ENCODE measurements around the gene ACOT13. TPM values are rescaled to one million over a fixed set of nuclear protein-coding genes. Genes with fewer than 3 reads are reported as not detected.

ACOT13 gene
- total and polyA plus RNA-seq, 2 of the 8 experiments (the other 6 are each of a cell fraction or from before 2014, with no cell fraction given): 27.6 to 40.6 TPM

DNA sequence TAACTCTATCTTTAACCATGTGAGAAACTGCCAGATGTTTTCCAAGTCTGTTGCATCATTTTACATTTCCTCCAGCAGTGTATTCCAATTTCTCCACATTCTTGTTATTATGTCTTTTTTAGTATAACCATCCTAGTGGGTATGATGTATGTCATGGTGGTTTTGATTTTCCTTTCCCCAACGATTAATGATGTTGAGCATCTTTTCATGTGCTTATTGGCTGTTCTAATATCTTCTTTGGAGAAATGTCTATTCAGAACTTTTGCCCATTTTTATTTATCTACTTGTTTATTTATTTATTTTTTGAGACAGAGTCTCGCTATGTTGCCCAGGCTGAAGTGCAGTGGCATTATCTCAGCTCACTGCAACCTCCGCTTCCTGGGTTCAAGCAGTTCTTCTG, 56.4 kb downstream of the ACOT13 start:
- no peaks in the 10 kb centered on the region for H3K79me1 ChIP-seq (ENCODE audit: low read depth, low read length)
- H4K20me1 ChIP-seq (replicated peaks in 1 of 2; ENCODE audit: control insufficient read depth in 1 of 2, insufficient read depth in 2 of 2, low read length in 2 of 2): peaks cover 6% of the 10 kb centered on the region in 2 experiments
- no peaks in the 10 kb centered on the region for H3K9me3 ChIP-seq (ENCODE audit: insufficient read depth in 2 of 2, low read depth in 1 of 2, low read length in 1 of 2)
- no peak overlapping the region for H4K91ac ChIP-seq (replicated peaks; ENCODE audit: insufficient read length, low read length)
- WGBS, 2 experiments (ENCODE audit: extremely low coverage in 1 of 2, insufficient coverage in 1 of 2, insufficient read length in 1 of 2, insufficient replicate concordance in 2 of 2, low coverage in 1 of 2, low lambda C conversion rate in 2 of 2, missing lambda C conversion rate in 1 of 2): 95% methylated on average over 3 of the region's 3 CpGs; no CpG with 5 or more reads in 1 of the 2 experiments
- no peak overlapping the region for H3K4ac ChIP-seq (replicated peaks; ENCODE audit: insufficient read length, low read depth, low read length)
- no peak overlapping the region for H3K14ac ChIP-seq (ENCODE audit: insufficient read length)
- H2BK20ac ChIP-seq (ENCODE audit: low read length): no peak overlapping the region
- DNase-seq (ENCODE audit: low read depth in 1 of 2, low spot score in 2 of 2): no peak
- H2AK5ac ChIP-seq (ENCODE audit: low read depth, low read length): no peak overlapping the region
- H3K27me3 ChIP-seq (replicated peaks in 1 of 4; ENCODE audit: control insufficient read depth in 3 of 4, extremely low read depth in 1 of 4, insufficient read depth in 3 of 4, low read length in 3 of 4): no peaks in the 10 kb centered on the region
- no peak overlapping the region for H2BK120ac ChIP-seq (replicated peaks; ENCODE audit: low read depth, low read length)
- no peak overlapping the region for H2BK5ac ChIP-seq (ENCODE audit: low read depth, low read length)
- peaks cover 0 to 3% (median 1%) of the 10 kb centered on the region in 4 experiments; a peak in 3 of 7 replicates for H3K4me1 ChIP-seq (replicated peaks in 1 of 4; ENCODE audit: control insufficient read depth in 3 of 4, insufficient read depth in 4 of 4, low read length in 3 of 4)
- H3K9ac ChIP-seq (replicated peaks in 1 of 4; ENCODE audit: extremely low read depth in 1 of 4, low read depth in 3 of 4, low read length in 3 of 4): no peak overlapping the region
- no peak for FAIRE-seq
- no peak overlapping the region for H3K18ac ChIP-seq (ENCODE audit: extremely low read depth, low read length)
- no peak overlapping the region for H3K4me2 ChIP-seq (ENCODE audit: insufficient read depth in 1 of 2, low read depth in 2 of 2, low read length in 2 of 2)
- H2BK15ac ChIP-seq (ENCODE audit: low read length): no peak overlapping the region
- H2BK12ac ChIP-seq (ENCODE audit: low read depth, low read length): no peak overlapping the region
- H3K27ac ChIP-seq (ENCODE audit: low read depth, low read length): no peak overlapping the region
- H3K79me2 ChIP-seq (ENCODE audit: control insufficient read depth in 1 of 2, insufficient read depth in 2 of 2, low read length in 2 of 2): peaks cover 12 to 23% of the 10 kb centered on the region in 2 experiments
- TF ChIP-seq CTBP2 (IDR thresholded peaks at IDR 0.05; ENCODE audit: borderline replicate concordance, insufficient read depth, insufficient read length, low read length) (no peak), TCF12 (IDR thresholded peaks at IDR 0.05; ENCODE audit: low read depth, low read length) (no peak), EP300 (IDR thresholded peaks at IDR 0.05; ENCODE audit: borderline replicate concordance in 1 of 2, low read depth in 2 of 2, low read length in 2 of 2) (no peak), GTF2F1 (IDR thresholded peaks at IDR 0.05; ENCODE audit: borderline replicate concordance, low read depth, low read length) (no peak), EGR1 (IDR thresholded peaks at IDR 0.05; ENCODE audit: borderline replicate concordance, low read depth, low read length) (no peak), CHD2 (IDR thresholded peaks at IDR 0.05; ENCODE audit: low read length) (no peak), POU5F1 (IDR thresholded peaks at IDR 0.05; ENCODE audit: low read depth, low read length) (no peak), TAF1 (IDR thresholded peaks at IDR 0.05; ENCODE audit: low read depth, low read length) (no peak)
- TF ChIP-seq, protein P1, sequence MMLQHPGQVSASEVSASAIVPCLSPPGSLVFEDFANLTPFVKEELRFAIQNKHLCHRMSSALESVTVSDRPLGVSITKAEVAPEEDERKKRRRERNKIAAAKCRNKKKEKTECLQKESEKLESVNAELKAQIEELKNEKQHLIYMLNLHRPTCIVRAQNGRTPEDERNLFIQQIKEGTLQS (IDR thresholded peaks at IDR 0.05; ENCODE audit: insufficient read depth, low read depth, low read length): no peak
- TF ChIP-seq, protein P2, sequence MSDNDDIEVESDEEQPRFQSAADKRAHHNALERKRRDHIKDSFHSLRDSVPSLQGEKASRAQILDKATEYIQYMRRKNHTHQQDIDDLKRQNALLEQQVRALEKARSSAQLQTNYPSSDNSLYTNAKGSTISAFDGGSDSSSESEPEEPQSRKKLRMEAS (IDR thresholded peaks at IDR 0.05): no peak
- no peak overlapping the region for H3K56ac ChIP-seq (replicated peaks; ENCODE audit: insufficient read length, low read depth, low read length)
- no peak overlapping the region; the same call in 1 of the 2 replicates for H4K8ac ChIP-seq (ENCODE audit: extremely low read depth, insufficient read depth, low read length)
- peaks cover 0 to 10% (median 0%) of the 10 kb centered on the region in 4 experiments; a peak in 1 of 8 replicates for H3K36me3 ChIP-seq (ENCODE audit: control insufficient read depth in 2 of 4, insufficient read depth in 4 of 4, low read length in 3 of 4)
- H3K4me3 ChIP-seq (ENCODE audit: extremely low read depth in 1 of 4, insufficient read depth in 2 of 4, low read depth in 3 of 4, low read length in 4 of 4): no peak overlapping the region
- CTCF ChIA-PET (ENCODE audit: partially characterized antibody): no interaction called here
- H3K23ac ChIP-seq (ENCODE audit: insufficient read length): no peak overlapping the region
- POLR2A ChIA-PET (ENCODE audit: partially characterized antibody): interaction anchor here (0.9 to 2.1 kb wide), 2 partner anchors 16 to 51 kb away, joined by 3 to 14 read pairs; partner anchors contain the start of gene GMNN
- H3K23me2 ChIP-seq (ENCODE audit: low read depth, low read length): peaks cover 5% of the 10 kb centered on the region; the same call in 1 of the 2 replicates
- H2AFZ ChIP-seq (ENCODE audit: low read length): no peak overlapping the region
- no peak overlapping the region for H4K5ac ChIP-seq (ENCODE audit: insufficient read length, low read depth, low read length)
